Lung microvascular endothelial cell (primary cell): ENCODE results near the gene NFIB. TPM values are rescaled to one million over a fixed set of nuclear protein-coding genes. Genes with fewer than 3 reads are reported as not detected.

Experiments
- DNase-seq, 2 donors: peaks; one replicate each; pipeline versions ENCODE4 v3.0.0 to v3.0.0-alpha.2; 2010; ENCODE audit warnings: low read depth in 2 of 2
- total RNA-seq: library from RNA; depleted of rRNA; stranded (reverse); fragments of >200 nt; gene quantifications from 2 replicates; pipeline ENCODE4 v1.2.1, GENCODE V29; 2014

Gene NFIB
- total RNA-seq, 1 donor from 2014 or later: 164 TPM

DNA sequence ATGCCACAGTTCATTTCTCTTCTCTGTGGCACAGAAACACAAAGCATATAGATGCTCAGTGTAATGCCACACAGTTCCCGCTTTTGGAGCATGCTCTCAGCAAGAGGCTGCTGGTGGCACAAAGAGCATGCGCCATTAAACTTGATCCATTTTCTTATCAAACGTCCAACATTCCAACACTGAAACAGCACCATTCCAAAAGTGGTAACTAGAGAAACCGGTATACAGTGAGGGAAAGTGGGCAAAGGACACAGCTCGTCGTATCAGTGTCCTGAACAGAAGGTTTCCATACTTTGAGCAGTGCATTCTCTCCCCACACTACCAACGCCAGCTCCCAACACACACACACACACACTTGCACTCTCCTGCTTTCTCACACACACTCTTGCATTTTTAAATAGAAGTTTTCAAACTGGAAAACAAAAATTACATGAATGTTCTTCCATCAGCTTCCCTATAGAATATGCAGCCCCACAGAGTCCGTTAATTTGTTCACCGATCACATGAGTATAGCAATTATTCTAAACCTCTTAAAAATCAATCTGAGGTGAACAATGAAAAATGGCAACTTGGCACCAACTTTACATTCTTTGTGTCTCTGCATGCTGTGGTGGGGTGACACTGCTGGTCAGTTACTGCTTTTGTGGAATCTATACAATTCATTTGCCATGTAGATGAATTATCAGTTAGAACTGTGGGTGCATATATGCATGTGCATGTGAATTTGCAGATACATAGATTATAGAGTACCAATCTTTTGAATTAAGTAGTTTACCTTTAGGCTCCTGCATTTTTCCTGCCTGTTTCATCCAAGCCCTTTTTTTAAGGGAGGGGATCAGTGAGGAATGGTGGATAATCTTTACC lies 5.7 kb downstream of the NFIB start:
- DNase-seq: peak in 1 of 2 donors; percentile 45

GRCh38 chr9:14306672-14307660 lies 7.0 kb downstream of the NFIB start:
- DNase-seq: no peak

- DNase-seq: no peak
Observed at GRCh38 chr9:14306188-14306587, 7.8 kb downstream of the NFIB start.

DNA sequence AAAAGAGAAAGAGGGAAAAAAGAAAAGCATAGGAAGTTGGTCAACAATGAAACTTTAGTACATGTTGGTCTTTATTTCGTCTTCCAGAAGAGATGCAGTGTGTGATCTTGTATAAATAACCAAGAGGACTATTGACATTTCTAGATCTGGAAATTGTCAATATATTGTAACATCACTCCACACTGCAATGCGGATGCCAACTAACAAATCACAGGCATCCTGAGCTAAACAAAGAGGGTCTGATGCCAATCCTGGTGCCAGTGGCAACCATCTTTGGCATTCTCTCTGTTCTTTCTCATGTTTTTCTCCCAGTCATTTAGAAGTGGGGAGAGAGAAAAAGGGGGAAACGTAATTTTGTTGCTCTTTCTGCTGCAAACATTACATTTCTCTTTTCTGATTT lies 9.7 kb downstream of the NFIB start:
- DNase-seq: no peak

DNA sequence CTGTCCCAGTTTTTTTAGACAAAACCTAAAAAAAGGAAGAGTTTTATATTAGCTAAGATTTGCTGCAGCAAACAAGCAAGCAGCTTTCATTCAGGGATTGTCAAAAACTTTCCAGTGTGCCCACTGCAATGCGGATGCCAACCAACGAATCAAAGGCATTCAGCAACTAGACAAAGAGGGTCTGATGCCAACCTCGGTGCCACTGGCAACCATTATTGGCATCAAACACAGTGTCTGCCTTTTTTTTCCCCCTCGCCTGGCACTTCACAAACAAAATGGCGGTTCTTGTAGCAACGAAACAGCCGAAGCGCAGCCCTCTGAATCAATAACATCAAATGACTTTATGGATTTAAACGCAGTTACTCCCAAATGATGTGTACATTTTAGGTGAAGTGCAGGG lies 10.4 kb downstream of the NFIB start:
- no peak for DNase-seq

GRCh38 chr9:14303100-14303499 lies 10.8 kb downstream of the NFIB start:
- DNase-seq: no peak

- DNase-seq: no peak
Observed at GRCh38 chr9:14302405-14302804, 11.5 kb downstream of the NFIB start.

DNA sequence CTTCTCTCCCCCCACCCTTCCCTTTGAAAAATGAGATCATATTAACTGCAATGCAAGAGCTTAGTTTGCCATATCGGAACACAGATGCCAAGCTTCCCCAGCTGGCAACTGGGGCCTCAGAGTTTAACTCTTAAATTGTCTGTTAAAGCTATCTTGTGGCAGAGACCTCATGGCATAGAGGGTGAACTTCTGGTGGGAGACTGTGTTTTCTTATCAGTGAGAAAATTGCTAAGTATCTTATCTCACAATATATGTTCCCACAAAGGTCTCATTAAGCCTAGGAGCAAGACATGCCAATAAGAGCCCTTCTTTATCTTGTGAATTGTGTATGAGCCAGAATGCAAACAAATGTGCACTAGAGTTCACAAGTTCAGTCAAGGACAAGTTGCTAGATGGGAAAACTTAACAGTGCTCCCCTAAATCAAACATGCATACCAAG lies 12.3 kb downstream of the NFIB start:
- no peak for DNase-seq

- DNase-seq: no peak
Observed at GRCh38 chr9:14301006-14301405, 12.9 kb downstream of the NFIB start.

DNA sequence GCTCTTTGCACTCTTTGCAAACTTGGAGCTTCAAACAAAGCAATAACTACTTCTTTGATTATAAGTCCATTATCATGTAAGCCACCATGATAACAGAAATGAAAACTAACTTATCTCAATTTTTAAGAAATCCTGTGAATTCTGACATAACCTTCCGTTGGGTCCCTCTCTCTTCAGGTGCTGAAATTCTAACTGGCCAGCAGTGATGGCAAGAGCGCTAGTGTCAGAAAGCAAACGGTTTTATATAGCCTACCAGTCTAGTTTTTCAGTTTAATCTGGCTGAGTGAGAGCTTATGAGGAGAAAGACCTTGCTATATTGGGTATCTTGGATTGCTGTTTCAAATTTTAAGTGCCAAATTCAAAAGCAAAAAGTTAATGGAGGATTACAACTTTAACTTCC lies 13.4 kb downstream of the NFIB start:
- no peak for DNase-seq

DNA sequence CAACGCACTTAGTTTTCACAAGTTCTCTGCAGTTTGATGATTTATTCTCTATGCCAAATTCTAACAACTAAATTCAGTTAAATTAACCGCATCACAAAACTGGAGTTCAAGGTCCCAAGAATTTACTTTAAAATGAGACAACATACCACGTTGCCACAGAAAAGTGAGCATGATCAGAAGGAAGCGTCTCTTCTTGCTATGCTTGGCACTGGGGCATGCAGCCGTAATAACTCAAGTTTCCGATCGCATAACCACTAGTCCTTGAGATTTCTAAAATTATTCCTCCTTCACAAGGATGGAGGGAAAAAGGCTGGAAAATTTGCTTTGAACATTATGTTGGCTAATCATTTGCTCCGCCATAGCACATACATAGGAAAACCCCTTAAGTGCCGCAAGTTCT lies 13.9 kb downstream of the NFIB start:
- no peak for DNase-seq

DNA sequence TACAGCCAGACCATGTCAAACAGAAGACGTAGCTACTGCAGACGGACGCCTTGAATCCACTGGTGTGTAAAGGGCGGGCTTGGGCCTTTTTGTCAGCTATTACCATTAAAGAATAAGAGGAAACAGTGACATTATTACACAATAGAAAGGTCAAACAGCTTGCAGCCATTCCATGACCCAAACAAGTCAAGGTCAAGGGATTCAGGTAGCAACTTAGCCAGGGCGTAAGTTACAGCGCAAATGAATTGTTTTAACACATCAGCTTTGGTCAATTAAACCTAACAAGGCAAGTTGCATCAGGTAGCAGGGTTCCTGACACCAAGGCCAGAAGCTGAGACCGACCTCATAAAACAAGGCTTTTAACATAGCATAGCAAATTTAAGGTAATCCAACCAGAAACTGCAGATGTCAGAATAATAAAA lies 15.3 kb downstream of the NFIB start:
- DNase-seq: peak; percentile 62 to 68

GRCh38 chr9:14296495-14297113 lies 17.3 kb downstream of the NFIB start:
- peak; percentile 57 to 74 for DNase-seq

GRCh38 chr9:14294659-14295058 lies 19.3 kb downstream of the NFIB start:
- no peak for DNase-seq

GRCh38 chr9:14293801-14294200 lies 20.1 kb downstream of the NFIB start:
- DNase-seq: no peak

DNA sequence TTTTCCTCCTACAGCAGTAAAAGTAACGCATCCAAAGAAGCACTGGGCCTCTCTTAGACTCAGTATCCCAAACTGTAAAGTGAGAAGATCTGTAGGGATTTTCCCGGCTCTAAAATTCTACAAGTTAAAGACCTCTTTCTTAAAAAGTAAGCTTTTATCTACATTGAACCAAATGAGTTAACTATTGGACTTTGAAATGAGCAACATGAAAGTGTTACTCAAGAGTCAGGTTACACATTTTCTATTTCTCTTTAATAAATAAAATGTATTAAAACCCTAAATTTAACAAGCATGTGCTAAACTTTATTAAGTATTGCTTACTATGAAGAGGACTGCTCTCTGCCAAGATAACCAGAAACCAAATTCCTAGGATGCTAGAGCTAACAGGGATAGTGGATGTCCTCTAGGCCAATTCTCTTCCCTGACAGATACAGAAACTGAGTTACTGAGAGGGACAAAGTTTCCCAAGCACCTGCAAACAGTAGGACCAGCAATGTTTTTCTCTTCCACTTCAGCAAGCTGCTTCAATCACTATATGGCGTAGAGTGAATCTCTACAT lies 21.7 kb downstream of the NFIB start:
- DNase-seq: no peak

GRCh38 chr9:14289916-14290315 lies 24.0 kb downstream of the NFIB start:
- no peak for DNase-seq

DNA sequence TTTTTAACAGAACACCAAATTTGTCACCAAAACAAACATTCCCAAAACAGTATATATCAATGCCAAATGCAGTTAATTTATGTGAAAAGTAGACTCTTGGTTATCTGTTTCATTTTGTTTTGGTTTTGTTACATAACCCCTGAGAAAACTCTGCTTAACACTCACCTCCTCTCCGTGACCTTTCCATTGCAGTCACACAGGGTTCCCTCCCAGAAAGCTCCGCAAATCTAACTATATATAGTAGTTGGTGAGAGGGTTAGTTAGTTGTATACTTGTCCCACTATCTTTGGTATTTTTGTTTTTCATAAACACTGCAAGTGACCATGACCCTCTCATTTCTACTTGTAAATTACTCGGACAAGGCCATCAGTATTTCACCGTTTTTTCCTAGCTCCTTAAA lies 25.5 kb downstream of the NFIB start:
- no peak for DNase-seq

- no peak for DNase-seq
Observed at GRCh38 chr9:14286121-14286520, 27.8 kb downstream of the NFIB start.

DNA sequence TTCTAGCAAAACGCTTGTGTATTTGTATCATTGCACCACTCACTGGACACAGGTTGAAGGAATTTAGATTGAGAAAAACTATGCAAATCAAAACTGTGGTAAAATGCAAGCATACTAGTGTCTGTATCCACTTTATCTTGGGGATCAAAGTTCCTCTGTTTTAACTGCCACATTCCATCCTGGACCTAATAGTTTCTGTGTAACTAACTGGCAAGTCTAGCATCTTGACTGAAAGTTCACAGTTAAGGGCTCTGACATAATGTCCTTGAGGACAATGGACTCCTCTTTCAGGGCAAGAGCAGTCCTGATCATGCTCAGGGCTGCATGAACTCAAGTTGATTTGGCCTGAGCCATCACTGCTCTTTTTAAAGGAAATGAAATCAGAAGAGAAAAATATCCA lies 30.7 kb downstream of the NFIB start:
- peak in 1 of 2 donors; percentile 44 for DNase-seq

DNA sequence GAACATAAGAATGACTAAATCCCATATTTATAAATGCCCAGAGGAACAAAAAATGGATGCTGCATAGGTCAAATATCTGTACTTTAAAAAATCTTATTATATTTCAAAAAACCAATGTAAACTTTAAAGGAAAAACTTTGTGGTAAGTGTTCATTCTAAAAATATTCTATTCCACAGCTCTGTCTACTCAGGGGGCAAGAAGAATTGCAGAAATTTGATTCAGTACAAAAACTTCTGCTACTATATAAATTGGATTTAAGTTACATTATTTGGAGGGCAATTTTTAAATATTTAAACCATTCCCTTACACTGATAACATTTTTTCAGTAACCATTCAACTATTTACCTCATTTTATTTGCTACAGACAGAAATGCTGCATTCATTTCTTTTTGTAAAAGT lies 32.1 kb downstream of the NFIB start:
- DNase-seq: no peak
